ENCODE results near the gene MOGAT1.

Gene MOGAT1, protein sequence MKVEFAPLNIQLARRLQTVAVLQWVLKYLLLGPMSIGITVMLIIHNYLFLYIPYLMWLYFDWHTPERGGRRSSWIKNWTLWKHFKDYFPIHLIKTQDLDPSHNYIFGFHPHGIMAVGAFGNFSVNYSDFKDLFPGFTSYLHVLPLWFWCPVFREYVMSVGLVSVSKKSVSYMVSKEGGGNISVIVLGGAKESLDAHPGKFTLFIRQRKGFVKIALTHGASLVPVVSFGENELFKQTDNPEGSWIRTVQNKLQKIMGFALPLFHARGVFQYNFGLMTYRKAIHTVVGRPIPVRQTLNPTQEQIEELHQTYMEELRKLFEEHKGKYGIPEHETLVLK

DNA sequence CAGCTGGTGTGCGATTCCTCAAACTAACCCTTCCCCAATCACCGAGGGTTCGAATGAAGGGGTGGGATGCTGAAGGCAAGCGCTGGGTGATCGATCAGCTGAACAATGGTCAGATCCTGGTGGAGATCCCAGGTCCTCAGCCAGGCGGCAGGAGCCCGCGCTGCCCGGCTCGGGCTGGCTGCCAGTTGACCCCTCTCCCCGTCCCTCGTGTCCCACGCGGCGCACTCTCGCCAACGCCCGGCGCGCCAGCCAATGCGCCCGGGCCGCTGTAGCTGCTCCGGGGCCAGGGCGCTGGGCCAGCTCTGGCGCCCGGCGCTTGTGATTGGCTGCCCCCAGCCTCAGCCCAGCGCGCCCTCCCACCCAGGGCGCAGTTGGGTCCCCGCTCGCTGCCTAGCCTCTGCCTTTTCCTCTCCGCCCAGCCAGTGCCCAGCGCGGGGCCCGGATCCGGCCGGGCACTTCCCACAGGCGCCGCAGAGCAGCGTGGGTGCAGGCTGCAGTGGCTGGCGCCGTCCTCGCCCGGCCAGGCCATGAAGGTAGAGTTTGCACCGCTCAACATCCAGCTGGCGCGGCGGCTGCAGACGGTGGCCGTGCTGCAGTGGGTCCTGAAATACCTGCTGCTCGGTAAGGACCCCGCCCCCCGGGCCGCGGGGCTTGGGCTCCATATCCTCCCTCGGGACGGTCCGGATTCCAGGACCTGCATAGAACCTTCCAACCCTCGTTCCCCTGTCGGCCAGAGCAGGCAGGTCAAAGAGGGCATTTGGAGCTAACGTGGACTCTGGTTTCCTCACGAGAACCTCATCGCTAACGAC lies at the start of gene MOGAT1:
Gene MOGAT1 (plus strand): TSS at position 400 of the 809 bp plus-strand sequence. CDS start 128 bp downstream, at position 528.
- DNase-seq: no peak

DNA sequence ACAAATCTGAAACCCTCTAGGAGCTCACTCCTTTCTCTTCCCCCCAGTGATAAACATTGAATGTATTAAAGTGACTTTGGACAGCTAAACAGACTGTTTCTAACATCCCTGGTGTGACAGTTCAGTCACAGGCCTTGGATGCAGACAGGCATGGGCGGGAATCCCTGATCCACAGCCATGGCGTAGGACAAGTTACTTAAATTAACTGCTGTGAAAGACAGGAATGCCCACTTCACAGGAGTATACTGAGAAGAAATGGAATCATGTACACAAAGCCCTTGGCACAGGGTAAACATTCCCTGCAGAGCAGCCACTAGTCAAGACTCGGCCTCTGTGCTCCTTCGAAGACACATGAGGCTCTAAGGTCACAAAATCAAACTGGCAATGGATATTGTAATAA lies 49.6 kb upstream of the MOGAT1 start:
- DNase-seq: no peak

DNA sequence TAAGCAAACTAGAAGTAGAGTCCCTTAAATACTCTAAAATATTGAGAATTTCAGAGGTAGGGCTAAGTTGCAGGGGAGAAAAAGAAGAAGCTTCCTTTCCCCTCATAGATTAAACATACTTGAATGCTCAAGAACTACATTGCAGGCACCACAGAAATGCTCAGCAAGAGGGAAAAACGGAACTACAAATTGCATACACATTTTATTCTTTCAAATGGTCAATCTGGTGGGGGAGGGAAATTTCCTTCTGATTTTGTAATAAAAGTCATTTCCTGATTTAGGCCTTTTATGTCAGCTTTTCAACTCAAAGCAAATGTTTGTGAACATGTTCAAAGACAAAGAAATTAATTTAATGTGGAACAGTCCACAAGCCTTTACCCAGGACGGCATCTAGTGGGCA lies 48.5 kb upstream of the MOGAT1 start:
- DNase-seq: no peak

DNA sequence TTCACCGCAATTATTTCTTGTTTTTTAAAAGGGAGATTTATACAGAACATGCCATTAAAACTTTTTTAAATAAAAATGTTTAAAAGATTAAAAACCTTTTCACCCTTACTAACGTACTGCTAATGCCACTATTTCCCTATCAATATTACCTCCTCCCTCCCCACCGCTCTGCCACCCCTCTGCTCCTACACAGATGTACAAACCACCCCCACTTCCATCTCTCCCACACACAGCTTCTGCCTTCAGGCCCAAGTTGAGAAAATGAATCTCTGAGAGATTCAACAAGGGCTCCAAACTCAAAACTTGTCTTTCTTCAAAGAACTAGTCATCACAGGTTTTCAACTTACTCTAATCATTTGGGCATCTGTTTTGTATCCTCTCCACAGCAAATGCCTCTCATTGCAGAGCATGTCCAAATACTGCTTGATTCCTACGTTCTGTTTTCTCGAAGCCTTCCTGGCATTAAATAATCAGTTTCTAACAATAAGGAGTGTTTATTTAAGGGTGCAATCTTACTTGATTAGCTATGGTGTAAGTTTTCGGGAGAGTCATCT lies 47.6 kb upstream of the MOGAT1 start:
- no peak for DNase-seq

DNA sequence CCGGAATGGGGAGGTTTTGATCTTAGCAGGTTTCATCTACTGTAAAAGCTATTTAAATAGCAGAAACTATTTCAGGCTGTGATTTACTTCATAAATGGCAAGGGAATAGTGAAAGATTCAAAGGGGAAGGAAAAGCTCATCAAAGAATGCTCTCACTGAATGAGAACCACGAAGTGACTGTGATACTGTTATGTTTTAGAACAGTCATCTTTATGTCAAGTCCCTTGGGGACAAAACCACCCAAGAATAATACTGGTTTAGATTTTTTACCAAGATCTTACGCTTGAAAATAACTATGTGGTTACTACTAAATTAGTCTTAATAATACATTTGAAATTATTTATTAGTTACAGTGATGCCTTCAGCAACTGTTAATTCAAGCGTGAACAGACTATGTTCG lies 43.7 kb upstream of the MOGAT1 start:
- DNase-seq: no peak

DNA sequence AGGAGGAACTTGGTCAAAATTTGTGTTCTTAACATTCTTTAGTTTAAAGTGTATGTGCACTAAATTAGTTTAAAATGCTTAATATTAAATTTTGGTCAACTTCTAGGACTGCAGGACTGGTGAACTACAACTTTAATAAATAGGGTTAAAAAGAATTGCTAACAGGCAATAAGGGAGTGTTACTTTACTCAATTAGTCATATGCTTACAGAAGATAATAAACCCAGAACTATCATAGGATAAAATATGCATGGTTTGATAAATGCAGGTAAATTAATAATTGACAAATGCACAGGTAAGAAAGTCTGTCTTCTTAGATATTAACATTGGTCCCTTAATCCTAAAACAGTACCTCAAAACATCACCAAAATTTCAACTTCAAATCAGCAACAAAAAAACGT lies 36.2 kb upstream of the MOGAT1 start:
- DNase-seq: no peak

DNA sequence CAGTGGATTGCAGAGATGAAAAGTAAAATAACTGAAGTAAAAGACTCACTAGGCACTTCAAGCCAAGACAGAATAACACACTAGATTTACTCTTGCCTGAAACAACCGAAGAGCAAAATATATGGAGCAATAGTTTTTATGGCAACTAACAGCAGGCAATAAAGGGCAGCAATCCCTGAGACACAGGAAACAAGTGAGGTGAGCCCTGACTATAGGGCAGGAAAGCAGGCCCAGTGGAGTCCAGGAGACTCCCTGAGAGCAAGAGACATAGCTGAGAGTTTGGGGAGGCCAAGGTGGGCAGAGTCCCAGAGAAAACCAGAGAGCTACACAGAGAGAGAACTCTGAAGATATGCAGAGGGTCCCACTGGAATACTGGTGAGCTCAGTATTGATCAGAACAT lies 34.4 kb upstream of the MOGAT1 start:
- no peak for DNase-seq

DNA sequence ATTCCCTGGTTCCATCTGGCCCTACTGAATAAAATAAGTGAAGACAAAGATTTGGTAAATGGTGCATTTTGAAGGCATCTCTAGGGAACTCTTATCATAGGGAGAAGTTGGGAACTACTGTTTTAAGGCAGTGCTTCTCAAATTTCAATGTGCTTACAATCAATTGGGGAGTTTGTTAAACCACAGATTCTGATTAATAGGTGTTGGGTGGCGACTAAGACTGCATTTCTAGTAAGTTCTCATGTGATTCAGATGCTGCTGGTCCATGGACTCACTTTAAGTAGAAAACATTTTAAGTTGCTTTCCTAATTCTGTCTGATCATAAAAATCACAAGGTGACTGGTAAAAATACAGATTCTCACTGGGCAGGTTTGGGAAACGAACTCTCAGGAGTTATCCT lies 30.1 kb upstream of the MOGAT1 start:
- DNase-seq: no peak

DNA sequence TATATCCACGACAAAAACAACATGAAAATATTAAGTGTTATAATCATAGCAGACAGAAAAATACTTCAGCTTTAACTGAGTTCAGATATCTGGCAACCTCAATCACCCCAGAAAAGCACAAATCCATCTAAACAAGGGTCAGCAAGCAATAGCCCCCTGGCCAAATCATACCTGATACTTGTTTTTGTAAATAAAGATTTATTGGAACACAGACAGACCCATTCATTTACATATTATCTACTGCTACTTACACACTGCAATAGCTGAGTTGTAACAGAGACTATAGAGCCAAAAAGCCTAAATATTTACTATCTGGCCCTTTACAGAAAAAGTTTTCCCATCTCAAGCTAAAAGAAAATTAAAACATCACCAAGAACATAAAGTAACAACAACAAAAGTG lies 28.3 kb upstream of the MOGAT1 start:
- no peak for DNase-seq

DNA sequence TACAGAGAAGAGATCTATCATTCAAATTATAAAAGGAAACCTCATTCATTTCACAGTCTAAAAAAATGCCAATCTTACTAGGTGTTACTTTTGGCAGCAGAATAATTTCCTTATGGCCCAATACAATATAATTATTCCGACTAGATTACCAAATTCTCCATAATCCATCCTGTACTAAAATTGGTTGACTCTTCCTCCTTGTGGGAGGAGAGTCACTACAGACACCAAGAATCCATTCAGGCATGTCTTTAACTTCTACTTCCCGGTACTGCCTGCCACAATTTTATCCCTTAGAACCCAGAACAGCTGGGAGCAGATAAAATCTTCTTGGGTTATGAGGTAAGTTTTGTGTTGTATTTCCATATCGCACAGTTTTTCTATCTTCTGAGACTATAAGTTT lies 25.4 kb upstream of the MOGAT1 start:
- DNase-seq: no peak

DNA sequence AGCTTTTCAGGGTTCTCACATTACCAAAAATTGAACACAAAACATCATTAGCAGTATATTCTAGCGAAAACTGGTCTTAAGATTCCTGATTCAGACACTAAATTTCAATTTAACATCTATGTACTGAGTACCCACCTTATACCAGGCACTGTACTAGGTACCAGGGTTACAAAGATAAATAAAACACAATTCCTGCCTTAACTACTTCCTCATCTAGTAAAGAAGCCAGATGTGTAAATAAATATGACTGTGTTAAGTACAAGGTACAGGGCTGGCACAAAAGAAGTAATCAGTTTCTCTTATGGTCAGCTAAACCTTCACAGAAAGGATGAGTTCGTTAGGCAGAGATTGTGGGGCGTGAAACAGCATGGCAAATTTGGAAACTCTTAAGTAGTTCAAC lies 21.7 kb upstream of the MOGAT1 start:
- DNase-seq: no peak

DNA sequence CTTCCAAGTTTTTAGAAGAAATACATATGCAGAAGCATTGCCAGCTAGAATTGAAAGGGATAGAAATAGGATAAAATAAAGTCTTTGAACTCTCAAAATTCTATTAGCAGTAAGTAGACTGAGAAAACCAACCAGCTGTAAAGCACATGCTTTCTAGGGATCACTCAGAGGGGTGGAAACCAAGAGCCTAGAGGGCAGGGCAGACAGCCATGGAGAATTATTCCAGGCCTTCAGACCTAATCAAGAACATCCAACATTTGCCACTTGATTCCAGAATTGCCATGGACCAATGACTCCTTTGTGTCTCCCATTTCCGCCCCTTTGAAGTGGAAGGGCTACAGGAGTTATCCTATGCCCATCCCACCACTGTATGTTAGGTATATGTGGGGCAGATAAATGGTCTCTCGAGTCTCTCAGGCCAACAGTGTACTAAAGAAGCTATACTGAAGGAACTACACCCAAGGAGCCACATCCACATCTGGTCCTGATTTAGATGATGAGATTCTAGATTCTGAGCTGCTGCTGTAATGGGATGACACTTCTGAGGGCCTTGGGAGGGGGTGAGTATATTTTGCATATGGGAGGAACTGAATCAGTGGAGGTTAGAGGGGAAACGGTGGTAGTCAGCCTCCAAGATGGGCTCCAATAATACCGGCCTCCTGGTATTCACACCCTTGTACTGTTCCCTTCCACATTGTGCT lies 19.6 kb upstream of the MOGAT1 start:
- no peak for DNase-seq

DNA sequence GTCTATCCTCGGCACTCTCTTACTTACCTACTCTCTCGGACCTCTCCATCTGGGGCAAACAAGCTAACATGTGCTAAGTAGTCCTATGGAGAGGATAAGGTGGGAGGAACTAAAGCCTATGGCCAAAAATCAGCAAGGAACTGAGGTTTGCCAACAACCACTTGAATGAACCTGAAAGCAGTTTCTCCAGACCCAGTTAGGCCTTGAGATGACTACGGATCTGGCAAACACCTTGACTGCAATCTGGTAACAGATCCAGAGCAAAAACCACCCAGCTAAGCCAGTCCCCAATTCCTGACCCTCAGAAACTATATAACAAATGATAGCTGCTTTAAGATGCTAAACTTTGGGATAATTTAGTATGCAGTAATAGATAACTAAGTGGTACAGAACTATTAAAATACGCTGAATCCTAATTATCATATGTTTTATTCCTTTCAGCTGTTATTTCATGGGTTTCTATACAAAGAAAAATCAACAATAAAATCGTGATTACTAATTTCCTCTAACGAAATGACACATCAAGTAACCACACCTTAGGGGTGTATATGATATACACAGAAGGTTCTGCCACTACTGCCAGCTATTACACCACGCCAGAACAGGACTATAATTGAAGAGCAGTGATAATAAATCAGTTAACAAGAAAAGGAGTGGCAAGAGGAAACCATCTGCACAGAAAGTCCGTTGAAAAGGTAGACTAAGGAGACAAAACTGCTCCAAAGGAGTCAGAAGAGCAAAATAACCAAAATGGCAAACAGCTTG lies 18.8 kb upstream of the MOGAT1 start:
- DNase-seq: no peak

DNA sequence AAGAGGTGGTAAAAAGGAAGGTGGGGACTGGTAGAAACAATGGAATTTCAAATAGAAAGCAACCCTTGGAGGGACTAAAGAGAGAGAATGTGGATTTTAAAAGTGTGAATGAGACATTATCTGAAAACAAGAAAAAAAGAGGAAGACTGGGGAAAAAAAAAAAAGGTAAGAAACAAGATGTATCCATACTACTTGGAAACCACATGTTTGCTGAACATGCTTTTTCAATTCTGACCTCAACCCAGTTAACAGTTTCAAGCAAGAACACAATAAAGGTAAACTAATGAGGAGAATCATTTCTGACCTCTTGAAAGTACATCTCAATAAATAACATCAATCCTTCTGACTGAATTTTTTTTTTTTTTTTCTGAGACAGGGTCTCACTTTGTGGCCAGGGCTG lies 18.2 kb upstream of the MOGAT1 start:
- DNase-seq: no peak

DNA sequence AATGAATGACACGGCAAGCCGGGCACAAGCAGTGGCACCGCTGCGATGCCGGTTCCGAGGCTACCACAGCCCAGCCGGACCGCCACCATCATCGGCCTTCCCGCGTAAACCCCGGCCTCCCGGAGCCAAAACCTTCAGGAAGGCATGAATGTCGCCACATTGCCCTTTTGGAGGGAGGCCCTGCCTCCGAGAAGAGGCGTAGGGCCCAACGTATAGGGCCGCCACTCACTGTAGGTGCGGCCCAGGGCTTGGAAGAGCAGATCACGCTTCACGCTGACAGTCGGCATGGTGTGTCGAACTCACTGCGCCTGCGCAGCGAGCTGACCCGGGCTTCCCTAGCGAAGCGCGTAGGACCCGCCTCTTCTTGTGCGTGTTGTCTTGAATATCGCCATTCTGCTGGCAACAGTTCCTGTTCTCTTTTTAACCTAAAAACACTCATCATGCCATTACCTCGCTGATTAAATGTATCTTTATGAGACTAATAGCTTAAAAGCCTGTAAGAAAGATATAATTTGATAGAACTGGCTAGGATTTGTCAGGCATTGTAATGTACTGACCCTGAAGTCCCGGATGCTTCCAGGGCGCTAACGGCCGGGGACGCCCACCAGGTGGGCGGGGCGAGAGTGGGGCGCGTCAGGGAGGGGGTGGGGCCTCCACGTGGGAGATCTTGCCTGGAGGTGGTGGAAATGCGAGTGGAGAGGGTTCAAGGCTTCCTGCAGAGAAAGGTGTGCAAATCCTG lies 15.5 kb upstream of the MOGAT1 start, which contains the start of gene FARSB:
Gene FARSB (minus strand): TSS at position 306 of the 739 bp plus-strand sequence. CDS start 19 bp downstream, at position 287.
- DNase-seq: peak; percentile 85

DNA sequence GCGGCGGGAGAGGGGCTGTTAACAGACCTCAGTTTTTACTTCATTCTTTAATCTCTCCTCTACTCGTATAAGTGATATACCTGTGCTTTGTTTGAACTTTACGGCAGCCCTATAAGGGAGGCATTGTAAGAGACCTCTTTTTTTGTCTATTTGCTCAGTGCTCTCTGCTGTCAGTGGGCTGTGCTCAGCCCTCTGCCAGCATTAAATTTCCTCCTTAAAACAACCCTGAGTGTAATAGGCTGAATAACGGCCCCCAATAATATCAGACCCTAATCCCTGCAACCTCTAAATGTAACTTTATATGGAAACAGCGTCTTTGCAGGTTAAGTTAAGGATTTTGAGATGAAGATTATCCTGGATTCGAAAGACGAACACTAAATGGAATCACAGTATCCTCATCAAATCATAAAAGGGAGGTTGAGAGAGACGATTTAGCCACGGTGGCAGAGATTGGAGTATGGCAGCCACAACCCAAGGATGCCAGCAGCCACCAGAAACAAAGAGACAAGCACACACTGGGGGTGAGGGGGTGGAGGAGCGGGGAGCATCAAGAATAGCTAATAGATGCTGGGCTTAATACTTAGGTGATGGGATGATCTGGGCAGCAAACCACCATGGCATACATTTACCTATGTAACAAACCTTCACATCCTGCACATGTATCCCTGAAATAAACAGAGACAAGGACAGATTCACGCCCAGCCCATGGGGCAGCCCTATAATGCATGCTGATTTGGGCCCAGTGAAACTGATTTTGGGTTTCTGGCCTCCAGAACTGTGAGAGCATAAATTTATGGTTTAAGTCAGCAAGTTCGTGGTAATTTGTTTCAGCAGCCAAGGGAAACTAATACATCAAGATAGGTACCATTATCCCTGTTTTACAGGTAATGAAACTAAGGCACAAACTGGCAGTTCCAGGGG lies 14.7 kb upstream of the MOGAT1 start:
- DNase-seq: no peak

DNA sequence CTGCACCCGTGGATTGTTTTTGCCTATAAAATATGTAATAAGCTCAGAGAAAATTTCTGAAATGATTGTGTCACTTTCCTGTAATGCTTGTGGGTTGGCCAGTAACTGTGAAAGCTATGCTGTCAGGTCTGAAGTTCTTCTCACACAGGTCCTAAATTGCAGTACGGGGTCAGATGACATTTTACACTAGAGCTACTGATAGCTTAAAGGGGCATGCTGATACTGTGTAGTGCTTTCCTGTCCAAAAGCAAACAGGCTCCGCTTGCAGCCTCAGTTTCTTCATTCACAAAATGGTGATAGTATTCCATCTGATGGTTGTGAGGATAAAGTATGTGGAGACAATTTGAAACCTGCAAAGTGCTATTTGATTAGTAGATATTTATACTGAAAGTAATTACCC lies 8.0 kb upstream of the MOGAT1 start:
- no peak for DNase-seq

DNA sequence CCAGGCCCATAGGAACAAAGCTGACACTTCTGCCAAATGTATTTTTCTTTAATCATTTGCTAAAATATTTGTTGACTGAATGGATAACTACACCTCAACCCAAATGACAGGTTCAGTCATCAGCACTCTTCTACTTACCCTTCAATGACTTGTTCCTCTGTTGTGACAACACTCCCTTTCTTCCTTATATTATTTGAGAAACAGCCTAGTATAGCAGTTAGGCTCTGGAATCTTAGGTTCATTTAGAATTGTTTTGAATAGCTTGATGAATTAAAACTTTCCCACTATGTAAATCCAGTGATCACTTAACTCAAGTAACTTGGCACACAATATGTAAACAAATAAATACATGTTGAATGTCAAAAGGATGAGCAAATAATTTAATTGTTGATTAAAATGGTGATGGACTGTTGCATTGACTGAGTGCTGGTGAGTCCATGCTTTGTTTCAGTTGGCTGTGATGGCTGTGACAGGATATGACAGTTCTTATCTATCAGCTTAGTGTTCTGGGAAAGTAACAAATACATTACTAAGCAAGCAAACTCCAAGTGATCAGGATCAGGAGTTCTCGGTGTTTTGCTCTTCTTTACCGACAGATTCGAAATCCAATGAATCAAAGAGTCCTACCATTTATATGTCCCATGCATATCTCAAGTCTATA lies 2.8 kb upstream of the MOGAT1 start:
- no peak for DNase-seq

DNA sequence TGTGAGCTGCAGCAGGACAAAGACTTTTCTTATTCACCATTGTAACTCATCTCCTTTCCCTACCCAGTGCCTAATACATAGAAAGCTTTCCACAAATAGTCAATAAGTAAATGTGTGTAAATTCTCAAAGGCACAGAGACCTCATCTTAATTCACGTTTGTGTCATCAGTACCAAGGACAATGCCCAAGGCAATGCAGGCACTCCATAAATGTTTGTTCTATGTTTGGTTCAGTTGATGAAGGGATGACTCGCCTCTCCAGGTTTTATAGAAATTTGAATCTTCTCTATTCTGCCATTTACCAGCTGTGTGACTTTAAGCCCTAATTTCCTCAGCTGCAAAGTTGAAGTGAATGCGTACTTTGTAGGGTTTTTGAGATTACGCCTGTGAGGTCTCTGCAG lies 2.1 kb upstream of the MOGAT1 start:
- no peak for DNase-seq

Data from SHP77 treated with DMSO at 0.1 percent for 48 hours (cell line).